GM20000 (cell line): Measurements from ENCODE around the gene CAST.
"Not testable (repeated sequence)": the region's sequence is repeated elsewhere in the genome, so short reads cannot be mapped to it uniquely, and the experiment has no call there.

Experiments used
- DNase-seq: peaks from one replicate; pipeline ENCODE4 v3.0.0; 2012; ENCODE audit warnings: low spot score
- TF ChIP-seq, protein P1 (sequence below): IDR thresholded peaks from 2 replicates; pipeline ENCODE4 v1.5.1; 2012; ENCODE audit warnings: mild to moderate bottlenecking, control low read depth; ENCODE audit errors: extremely low read depth, missing control alignments

Gene CAST, protein sequence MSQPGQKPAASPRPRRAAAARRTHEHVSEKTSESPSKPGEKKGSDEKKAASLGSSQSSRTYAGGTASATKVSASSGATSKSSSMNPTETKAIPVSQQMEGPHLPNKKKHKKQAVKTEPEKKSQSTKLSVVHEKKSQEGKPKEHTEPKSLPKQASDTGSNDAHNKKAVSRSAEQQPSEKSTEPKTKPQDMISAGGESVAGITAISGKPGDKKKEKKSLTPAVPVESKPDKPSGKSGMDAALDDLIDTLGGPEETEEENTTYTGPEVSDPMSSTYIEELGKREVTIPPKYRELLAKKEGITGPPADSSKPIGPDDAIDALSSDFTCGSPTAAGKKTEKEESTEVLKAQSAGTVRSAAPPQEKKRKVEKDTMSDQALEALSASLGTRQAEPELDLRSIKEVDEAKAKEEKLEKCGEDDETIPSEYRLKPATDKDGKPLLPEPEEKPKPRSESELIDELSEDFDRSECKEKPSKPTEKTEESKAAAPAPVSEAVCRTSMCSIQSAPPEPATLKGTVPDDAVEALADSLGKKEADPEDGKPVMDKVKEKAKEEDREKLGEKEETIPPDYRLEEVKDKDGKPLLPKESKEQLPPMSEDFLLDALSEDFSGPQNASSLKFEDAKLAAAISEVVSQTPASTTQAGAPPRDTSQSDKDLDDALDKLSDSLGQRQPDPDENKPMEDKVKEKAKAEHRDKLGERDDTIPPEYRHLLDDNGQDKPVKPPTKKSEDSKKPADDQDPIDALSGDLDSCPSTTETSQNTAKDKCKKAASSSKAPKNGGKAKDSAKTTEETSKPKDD

DNA sequence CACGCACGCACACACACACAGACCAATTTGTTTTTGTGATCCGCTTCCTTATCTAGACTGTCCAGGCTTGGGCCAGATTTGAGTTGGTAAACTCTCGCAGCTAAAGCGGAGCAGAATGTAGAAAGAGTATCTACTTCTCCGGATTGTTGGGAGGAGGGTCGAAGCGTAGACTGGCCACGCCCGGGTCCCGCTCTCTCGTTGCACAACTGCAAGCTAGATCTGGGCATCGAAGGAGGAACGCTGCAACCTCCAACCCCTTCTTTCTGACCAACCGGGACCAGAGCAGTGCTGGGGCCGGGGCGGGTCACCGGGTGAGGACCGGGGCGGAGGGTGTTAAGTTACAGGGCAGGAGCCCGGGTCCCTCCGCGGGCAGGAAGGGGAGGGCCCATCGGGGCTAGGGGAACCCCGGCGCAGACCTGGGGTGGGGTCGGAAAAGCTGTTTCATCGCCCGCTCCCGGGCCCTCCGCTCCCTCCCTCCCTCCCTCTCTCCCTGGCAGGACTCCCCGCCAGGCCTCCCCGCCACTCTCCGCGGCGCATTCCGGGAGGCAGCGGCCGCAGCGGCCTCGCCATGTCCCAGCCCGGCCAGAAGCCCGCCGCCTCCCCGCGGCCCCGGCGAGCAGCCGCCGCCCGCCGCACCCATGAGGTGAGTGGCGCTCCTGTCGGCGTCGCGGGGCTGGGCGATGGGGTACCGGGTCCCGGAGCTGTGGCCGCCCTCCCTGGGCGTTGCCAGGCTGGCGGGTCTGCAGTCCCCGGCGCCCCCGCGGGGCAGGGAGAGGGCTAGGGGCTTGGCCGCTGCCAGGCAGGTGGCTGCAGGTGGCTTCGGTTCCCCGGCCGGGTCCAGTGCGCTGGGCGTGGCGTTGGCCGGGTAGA is at the start of gene CAST:
TSS of gene CAST (plus strand) at position 522 of the 870 bp plus-strand sequence. CDS start at position 569, 47 bp downstream.
- DNase-seq: peak; percentile 93
- TF ChIP-seq, protein P1, sequence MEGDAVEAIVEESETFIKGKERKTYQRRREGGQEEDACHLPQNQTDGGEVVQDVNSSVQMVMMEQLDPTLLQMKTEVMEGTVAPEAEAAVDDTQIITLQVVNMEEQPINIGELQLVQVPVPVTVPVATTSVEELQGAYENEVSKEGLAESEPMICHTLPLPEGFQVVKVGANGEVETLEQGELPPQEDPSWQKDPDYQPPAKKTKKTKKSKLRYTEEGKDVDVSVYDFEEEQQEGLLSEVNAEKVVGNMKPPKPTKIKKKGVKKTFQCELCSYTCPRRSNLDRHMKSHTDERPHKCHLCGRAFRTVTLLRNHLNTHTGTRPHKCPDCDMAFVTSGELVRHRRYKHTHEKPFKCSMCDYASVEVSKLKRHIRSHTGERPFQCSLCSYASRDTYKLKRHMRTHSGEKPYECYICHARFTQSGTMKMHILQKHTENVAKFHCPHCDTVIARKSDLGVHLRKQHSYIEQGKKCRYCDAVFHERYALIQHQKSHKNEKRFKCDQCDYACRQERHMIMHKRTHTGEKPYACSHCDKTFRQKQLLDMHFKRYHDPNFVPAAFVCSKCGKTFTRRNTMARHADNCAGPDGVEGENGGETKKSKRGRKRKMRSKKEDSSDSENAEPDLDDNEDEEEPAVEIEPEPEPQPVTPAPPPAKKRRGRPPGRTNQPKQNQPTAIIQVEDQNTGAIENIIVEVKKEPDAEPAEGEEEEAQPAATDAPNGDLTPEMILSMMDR: no peak

DNA sequence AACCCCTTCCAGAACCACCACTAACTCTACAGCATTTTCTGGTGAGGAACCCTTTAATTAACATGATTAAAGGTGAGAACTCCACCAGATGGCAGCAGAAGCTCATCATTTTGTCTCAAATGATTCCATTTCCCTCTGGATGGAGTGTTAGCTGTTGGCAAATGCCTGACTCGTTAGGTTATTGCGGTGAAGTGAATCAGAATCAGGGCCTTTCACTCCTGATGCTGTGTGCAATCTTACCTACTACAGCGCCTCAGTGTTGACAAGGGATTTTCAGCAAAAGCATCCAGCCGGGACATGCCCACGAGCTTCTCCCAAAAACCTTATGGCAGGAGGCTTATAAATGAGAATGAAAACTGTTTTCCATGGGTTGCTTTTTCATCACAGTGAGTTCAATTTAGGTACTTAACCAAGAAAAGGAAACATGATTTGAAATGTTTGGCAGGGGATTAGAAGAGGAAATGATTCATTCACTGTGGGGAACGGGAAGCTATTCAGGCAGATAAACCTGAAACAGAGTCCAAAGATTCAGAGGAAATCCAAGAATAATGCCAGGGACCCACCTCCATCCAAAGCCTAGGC is 48.0 kb upstream of the CAST start:
- DNase-seq: peak; percentile 70
- TF ChIP-seq, protein P1: no peak

DNA sequence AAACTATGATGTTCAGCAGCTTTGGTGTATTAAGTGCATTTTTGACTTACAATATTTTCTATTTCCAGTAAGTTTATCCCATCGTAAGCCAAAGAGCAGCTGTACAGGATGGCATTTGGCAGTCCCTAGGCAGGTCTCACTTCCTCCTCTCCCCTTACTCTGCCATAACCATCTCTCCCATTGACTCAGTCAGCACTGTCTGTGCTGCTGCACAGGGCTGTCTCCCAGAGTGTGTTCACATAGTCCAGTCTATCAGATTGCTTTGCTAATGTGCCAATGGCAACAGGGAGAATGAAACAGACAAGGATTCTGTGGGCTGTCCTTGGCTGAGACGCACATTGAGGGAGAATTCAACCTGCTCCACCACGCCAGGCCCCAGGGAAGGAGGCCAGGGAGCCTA is 47.0 kb upstream of the CAST start:
- TF ChIP-seq, protein P1: no peak
- DNase-seq: no peak

DNA sequence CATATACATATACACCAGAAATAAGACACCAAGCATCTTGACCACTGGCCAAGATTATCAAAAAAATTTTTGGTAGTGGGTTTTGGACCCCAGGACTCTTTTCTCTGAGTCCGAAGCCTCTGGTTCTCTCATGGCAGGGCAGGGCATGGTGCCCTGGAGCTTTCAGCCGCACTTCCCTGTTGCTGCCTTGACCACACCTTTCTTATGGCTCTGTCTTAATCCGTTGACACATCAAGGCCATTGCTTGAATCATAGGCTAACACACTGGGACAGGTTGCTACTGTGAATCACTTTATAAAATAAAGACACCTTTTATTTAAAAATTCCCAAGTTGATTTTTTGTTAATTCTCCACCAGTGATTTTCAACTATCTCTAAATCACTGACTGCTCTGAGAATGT is 45.4 kb upstream of the CAST start:
- no peak for DNase-seq
- TF ChIP-seq, protein P1: no peak

DNA sequence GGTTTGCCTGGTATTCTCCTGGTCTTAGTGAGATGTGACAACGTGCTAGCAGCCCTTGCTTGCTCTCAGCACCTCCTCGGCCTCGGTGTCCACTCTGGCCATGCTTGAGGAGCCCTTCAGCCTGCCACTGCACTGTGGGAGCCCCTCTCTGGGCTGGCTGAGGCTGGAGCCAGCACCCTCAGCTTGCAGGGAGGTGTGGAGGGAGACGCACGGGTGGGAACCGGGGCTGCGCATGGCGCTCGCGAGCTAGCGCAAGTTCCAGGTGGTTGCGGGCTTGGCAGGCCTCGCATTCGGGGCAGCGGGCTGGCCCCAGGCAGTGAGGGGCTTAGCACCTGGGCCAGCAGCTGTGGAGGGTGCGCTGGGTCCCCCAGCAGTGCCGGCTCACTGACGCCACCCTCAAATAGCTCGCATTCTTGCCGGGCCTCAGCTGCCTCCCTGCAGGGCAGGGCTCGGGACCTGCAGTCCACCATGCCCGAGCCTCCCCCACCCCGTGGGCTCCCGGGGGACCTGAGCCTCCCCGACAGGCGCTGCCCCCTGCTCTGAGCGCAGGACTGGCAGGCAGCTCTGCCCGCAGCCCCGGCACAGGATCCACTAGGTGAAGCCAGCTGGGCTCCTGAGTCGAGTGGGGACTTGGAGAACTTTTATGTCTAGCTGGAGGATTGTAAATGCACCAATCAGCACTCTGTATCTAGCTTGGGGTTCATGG is 43.7 kb upstream of the CAST start:
- not testable (repeated sequence) for DNase-seq

DNA sequence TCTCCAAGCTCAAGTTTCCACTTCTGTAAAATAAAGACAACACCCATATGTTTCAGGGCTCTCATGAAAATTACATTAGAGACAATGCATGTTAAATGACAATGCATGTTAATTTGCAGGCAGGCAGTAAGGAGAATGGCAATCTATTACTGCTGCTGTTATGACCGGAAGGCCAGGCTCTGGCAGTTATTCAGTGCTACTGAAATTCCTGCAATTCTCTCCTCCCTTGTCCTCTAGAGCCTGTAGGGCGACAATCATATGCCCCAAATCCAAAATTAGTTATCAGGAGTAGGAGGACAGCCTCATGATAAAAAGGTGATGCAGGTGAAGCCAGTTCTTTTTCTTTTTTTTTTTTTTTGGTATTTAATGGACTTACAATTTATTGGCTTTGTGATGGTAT is 42.2 kb upstream of the CAST start:
- TF ChIP-seq, protein P1: no peak

DNA sequence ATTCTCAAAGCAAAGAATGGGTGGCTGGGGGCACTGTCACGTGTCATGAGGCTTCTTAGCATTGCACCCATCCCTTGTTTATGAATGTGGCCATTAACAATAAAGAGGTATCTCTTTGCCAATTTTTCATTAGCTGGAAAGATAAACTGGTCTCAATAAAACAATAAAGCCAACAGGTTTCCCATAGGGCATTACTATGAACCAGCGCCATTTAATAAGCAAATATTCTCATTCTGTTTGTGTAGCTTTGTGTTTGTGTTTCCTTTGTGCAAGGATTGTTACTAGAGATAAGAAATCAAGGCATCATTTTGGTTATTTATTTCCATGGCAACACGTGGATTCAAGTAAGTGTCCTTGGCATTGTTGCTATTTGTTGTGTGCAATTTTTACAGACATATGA is 37.6 kb upstream of the CAST start:
- DNase-seq: no peak
- TF ChIP-seq, protein P1: no peak

More for the DNA sequence above, 42.2 kb upstream of the CAST start:
- DNase-seq: no peak
